H1 (cell line): Measurements from ENCODE around the gene GP5. TPM values are rescaled to one million over a fixed set of nuclear protein-coding genes. Genes with fewer than 3 reads are reported as not detected.

ENCODE experiments used
- CHD7 ChIP-seq: fragments of 300-600 bp; sonication (generic); IDR thresholded peaks from 2 replicates; pipeline ENCODE4 v1.7.1; 2012; ENCODE audit warnings: low read length, moderate library complexity, mild to moderate bottlenecking, inconsistent platforms; ENCODE audit not compliant: insufficient replicate concordance
- polyA plus RNA-seq, 7 experiments: library from polyadenylated mRNA; depleted of rRNA in 3 of 7; stranded (reverse) in 5 of 7; unstranded in 2 of 7; fragments of >200 nt in 5 of 7; fragments of 200-250 nt in 2 of 7; gene quantifications; 1 replicate in 5 of 7; 2 replicates in 1 of 7; 4 replicates in 1 of 7; pipeline versions ENCODE4 v1.2.1 to v1.2.3, GENCODE V29; 2011 to 2013; ENCODE audit warnings: missing spikeins in 2 of 7, mixed read lengths in 2 of 7
- total RNA-seq: library from RNA; stranded (reverse); fragmentation: NEBNext Ultra II Directional; extraction: Animal tissue kit (Norgen Biotek cat#: 25700); gene quantifications from 2 replicates; pipeline ENCODE4 v1.2.1, GENCODE V29; 2021

The GP5 gene
- total and polyA plus RNA-seq, 2 of the 8 experiments (the other 6 are each of a cell fraction or from before 2014, with no cell fraction given), result 0.13 to 0.14 TPM

GRCh38 chr3:194387276-194387675 is 11.8 kb downstream of the GP5 start (continued):
- TF ChIP-seq CHD7, result no peak
- TF ChIP-seq, all 59 proteins: peak for 0
